SK-N-SH treated with all-trans-retinoic acid at 6 μM for 48 hours (cell line): Measurements from ENCODE around the gene FCER1A.

Source experiments
- ARNTL ChIP-seq: fragments of 450-650 bp; formaldehyde crosslinking; IDR thresholded peaks from 2 replicates; pipeline ENCODE4 v1.5.0; 2020; ENCODE audit warnings: low read depth, mild to moderate bottlenecking, moderate library complexity, borderline replicate concordance
- BACH2 ChIP-seq: fragments of 250-450 bp; sonication (Bioruptor Pico); IDR thresholded peaks from 2 replicates; pipeline ENCODE4 v1.9.0; 2021; ENCODE audit warnings: mild to moderate bottlenecking, borderline replicate concordance
- POU6F1 ChIP-seq: fragments of 250-450 bp; sonication (Bioruptor Pico); IDR thresholded peaks from 2 replicates; pipeline ENCODE4 v1.8.0; 2021; ENCODE audit warnings: low read depth, mild to moderate bottlenecking, moderate library complexity, borderline replicate concordance
- TF ChIP-seq, protein P1 (sequence below): fragments of 250-450 bp; sonication (Bioruptor Pico); IDR thresholded peaks from 2 replicates; pipeline ENCODE4 v1.5.1; 2021; ENCODE audit warnings: mild to moderate bottlenecking, moderate library complexity

DNA sequence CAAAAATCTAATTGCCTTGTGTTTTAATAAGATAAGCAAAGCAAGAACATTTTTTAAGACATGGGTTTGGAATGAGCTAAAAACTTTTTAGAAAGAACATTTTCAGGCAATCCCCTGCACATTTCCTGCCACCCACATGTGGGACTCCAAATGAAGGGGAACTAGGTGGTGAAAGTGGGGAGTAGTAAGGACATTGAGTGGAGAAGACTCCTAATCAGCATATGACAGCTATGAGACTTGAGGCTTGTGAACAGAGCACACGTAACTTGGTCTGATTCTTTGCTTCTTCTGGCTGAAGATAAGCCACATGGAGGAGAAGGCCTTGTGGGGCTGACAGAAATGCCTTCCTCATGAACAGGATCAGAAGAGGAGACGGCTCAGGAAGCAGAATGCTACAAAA, 50.3 kb downstream of the FCER1A start:
- TF ChIP-seq BACH2 (CRISPR knock-in tag) (no peak), ARNTL (CRISPR knock-in tag) (no peak), POU6F1 (no peak)
- TF ChIP-seq, protein P1, sequence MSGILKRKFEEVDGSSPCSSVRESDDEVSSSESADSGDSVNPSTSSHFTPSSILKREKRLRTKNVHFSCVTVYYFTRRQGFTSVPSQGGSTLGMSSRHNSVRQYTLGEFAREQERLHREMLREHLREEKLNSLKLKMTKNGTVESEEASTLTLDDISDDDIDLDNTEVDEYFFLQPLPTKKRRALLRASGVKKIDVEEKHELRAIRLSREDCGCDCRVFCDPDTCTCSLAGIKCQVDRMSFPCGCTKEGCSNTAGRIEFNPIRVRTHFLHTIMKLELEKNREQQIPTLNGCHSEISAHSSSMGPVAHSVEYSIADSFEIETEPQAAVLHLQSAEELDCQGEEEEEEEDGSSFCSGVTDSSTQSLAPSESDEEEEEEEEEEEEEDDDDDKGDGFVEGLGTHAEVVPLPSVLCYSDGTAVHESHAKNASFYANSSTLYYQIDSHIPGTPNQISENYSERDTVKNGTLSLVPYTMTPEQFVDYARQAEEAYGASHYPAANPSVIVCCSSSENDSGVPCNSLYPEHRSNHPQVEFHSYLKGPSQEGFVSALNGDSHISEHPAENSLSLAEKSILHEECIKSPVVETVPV: no peak
